ENCODE data around the gene SEPTIN1. TPM values are rescaled to one million over a fixed set of nuclear protein-coding genes. Genes with fewer than 3 reads are reported as not detected.
A peak's percentile ranks its signal among the peaks of the same experiment; 100 is the strongest.

Gene SEPTIN1
- total and polyA plus RNA-seq, 2 of the 13 experiments (the other 11 are each of a cell fraction or from before 2014, with no cell fraction given), result 0.18 to 0.67 TPM

GRCh38 chr16:30377812-30378235, 4.5 kb downstream of the SEPTIN1 start (continued):
- TF ChIP-seq ZHX1 (CRISPR knock-in tag; IDR thresholded peaks at IDR 0.05; ENCODE audit: low read depth) (peak; percentile 29), MXD3 (CRISPR knock-in tag; IDR thresholded peaks at IDR 0.05) (no peak; the same call in 1 of the 2 replicates), FOSL2 (CRISPR knock-in tag; IDR thresholded peaks at IDR 0.05) (peak; percentile 12; the same call in 1 of the 2 replicates)

- intact Hi-C loops (cut with micrococcal nuclease; ENCODE audit: unreplicated experiment) (no loop called here), in situ Hi-C loops (cut with HindIII; ENCODE audit: extremely low pct_ligation_motif_present, low pct_unique_long_range_greater_than_20kb) (no loop called here)
- DNase-seq (ENCODE audit: low spot score) (no peak), FAIRE-seq (peak; percentile 30), ATAC-seq (no peak)
- H3K9me3 ChIP-seq (ENCODE audit: low read length), result no peaks in the 10 kb centered on the region
- H3K27me3 ChIP-seq (ENCODE audit: control insufficient read depth in 1 of 2, insufficient read depth in 2 of 2, low read length in 2 of 2), result no peaks in the 10 kb centered on the region
- TSS peak; percentile 74 for BruUV-seq (replicated peaks)
- CTCF ChIA-PET (ENCODE audit: low intra/inter-chr PET ratio, low total read pairs), result no interaction called here
- peak overlapping the region; percentile 90 for H3K27ac ChIP-seq (ENCODE audit: extremely low read length, insufficient read depth, low read length)
- no peaks in the 10 kb centered on the region for H4K20me1 ChIP-seq (ENCODE audit: insufficient read depth, low read length)
- no peak overlapping the region for H2AFZ ChIP-seq (ENCODE audit: low read length)
- 73% methylated on average over 28 of the region's 29 CpGs for WGBS (ENCODE audit: low lambda C conversion rate)
- POLR2A ChIA-PET, result interaction anchor here (0.8 to 2.0 kb wide), 5 partner anchors 13 to 32 kb away, joined by 3 to 7 read pairs (median 3); partner anchors contain the start of gene CD2BP2
- H3K36me3 ChIP-seq (replicated peaks in 1 of 2; ENCODE audit: control insufficient read depth in 1 of 2, insufficient read depth in 2 of 2, low read length in 2 of 2), result no peaks in the 10 kb centered on the region
- H3K4me3 ChIP-seq (replicated peaks in 1 of 3; ENCODE audit: insufficient read depth in 1 of 3, low read depth in 2 of 3, low read length in 3 of 3), result peak overlapping the region; percentile 19 to 97 (median 46); a peak in 5 of 6 replicates
- H3K4me1 ChIP-seq (ENCODE audit: insufficient read depth, low read length), result peaks cover 58% of the 10 kb centered on the region
- H3K9ac ChIP-seq (ENCODE audit: insufficient read depth, low read depth, low read length), result peak overlapping the region; percentile 57
- H3K79me2 ChIP-seq (ENCODE audit: insufficient read depth, low read length), result peaks cover 2% of the 10 kb centered on the region
- peak overlapping the region; percentile 97 for H3K4me2 ChIP-seq (ENCODE audit: low read depth, low read length)
- no peak for TF ChIP-seq FOXO4 (CRISPR knock-in tag; conservative IDR thresholded peaks at IDR 0.05)
- TF ChIP-seq CCAR2 (optimal IDR thresholded peaks at IDR 0.05; ENCODE audit: low read depth, low read length), result no peak
- TF ChIP-seq JUNB (CRISPR knock-in tag; IDR thresholded peaks at IDR 0.05; ENCODE audit: borderline replicate concordance), result no peak
- TF ChIP-seq KLF12 (CRISPR knock-in tag; IDR thresholded peaks at IDR 0.05; ENCODE audit: borderline replicate concordance), result 0 out of 2 replicates have a peak, but pooled peaks have one; percentile 10
- 0 out of 2 replicates have a peak, but pooled peaks have one; percentile 17 for TF ChIP-seq ZFP82 (CRISPR knock-in tag; IDR thresholded peaks at IDR 0.05; ENCODE audit: borderline replicate concordance)
- TF ChIP-seq ZNF282 (IDR thresholded peaks at IDR 0.05; ENCODE audit: partially characterized antibody), result no peak
- no peak for TF ChIP-seq MLX (CRISPR knock-in tag; IDR thresholded peaks at IDR 0.05)
- TF ChIP-seq FOXC1 (CRISPR knock-in tag; IDR thresholded peaks at IDR 0.05; ENCODE audit: borderline replicate concordance), result 0 out of 2 replicates have a peak, but pooled peaks have one; percentile 27
- TF ChIP-seq ZNF572 (CRISPR knock-in tag; IDR thresholded peaks at IDR 0.05), result no peak
- peak; percentile 74; the same call in 1 of the 2 replicates for TF ChIP-seq ZNF713 (CRISPR knock-in tag; IDR thresholded peaks at IDR 0.05)
- no peak for TF ChIP-seq TAF1 (CRISPR knock-in tag; IDR thresholded peaks at IDR 0.05)
- no peak for TF ChIP-seq ZNF567 (CRISPR knock-in tag; IDR thresholded peaks at IDR 0.05; ENCODE audit: borderline replicate concordance)
These were observed 5.1 kb downstream of the SEPTIN1 start for GRCh38 chr16:30377050-30377811.
